ENCODE data around the gene OR12D1.
"Not testable (repeated sequence)": the region's sequence is repeated elsewhere in the genome, so short reads cannot be mapped to it uniquely, and the experiment has no call there.

The OR12D1 gene

DNA sequence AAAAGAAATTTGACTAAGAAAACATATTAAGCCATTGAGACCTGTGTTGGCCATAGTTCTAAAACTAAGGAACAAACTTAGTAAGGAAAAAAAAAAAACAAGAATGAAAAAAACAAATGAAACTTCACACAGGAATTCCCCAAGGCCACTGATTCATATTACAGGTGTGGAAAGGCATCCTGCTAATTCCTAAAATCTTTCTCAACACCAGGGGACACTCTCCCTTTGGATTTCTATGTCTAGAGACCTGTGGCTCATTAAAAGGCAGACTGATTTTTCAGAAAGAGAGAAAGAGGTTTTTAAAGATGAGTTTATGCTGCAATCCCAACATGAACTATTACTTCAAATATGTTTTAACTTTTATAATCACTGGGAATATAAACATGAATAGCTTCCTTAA is at the start of gene OR12D1:
TSS of gene OR12D1 (plus strand) at position 341 of the 400 bp plus-strand sequence.
- DNase-seq (ENCODE audit: low read depth) = no peak

DNA sequence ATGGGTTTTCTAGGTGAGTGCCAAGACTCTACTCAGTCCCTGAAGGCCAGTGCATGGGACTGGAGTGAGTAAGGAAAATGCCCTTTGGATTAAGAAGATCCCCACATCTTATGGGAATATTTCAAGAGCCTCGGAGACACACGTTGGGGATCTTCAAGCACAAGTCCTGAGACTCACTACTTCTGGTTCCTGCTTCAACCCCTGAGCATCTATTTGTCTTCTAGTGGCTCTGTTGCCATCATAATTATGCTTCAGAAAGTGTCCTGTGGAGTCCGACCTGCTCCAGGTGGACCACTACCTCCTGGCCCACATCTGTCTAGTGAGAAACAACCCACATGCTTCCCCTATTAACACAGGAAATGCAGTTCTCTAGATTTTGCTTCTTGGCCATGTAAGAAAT is 46.0 kb upstream of the OR12D1 start, which contains the start of gene OR5V1:
TSS of gene OR5V1 (minus strand) at position 101 of the 400 bp plus-strand sequence. CDS start 12,670 bp downstream, outside the sequence.
- no peak for DNase-seq (ENCODE audit: low read depth)

- DNase-seq (ENCODE audit: low read depth) = no peak
Measured at GRCh38 chr6:29375191-29375590, 39.5 kb upstream of the OR12D1 start, which contains the start of gene OR12D3. Gene OR12D3, minus strand, starts transcription at chr6:29375291. Its CDS starts 4 bp downstream, at chr6:29375287.

DNA sequence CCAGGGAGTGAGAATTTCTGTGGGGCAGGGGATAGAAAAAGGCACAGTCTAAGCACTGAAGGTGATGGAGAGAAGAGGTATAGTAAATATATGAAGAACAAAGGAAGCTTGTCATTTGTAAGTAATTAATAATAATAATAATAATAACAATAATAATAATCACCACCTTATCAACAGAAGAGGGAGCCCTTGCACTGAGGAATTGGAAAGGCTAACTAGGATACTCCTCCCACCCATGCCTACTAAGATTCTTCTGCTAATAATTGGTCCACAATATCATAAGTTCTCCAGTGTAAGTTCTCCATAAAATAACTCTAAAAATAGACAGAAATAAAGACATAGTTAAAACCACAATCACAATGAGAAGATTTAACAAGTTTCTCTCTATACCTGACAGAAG is 38.7 kb upstream of the OR12D1 start:
- no peak for DNase-seq (ENCODE audit: low read depth)

- no peak for DNase-seq (ENCODE audit: low read depth)
Measured at GRCh38 chr6:29388533-29388932, 26.2 kb upstream of the OR12D1 start.

DNA sequence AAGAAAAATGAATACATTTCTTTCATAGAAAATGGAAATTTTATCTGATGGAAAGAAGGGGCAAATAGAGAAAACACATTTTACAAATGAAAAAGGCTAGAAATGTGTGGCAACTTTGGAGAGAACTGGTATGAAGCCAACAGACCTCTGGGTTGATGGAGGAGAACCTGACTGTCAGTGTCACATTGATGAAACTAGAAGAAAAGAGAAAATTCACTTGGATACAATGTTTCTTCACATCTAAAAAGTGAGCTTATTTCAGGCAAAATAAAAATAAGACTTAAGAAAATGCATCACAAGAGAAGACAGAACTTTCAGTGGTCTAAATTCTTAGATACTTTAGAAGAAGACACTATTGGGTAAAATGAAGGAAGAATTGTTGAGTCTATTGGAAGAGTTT is 19.4 kb upstream of the OR12D1 start, which contains the start of gene OR12D2:
TSS of gene OR12D2 (plus strand) at position 301 of the 400 bp plus-strand sequence. CDS start 1,069 bp downstream, outside the sequence.
- no peak for DNase-seq (ENCODE audit: low read depth)

DNA sequence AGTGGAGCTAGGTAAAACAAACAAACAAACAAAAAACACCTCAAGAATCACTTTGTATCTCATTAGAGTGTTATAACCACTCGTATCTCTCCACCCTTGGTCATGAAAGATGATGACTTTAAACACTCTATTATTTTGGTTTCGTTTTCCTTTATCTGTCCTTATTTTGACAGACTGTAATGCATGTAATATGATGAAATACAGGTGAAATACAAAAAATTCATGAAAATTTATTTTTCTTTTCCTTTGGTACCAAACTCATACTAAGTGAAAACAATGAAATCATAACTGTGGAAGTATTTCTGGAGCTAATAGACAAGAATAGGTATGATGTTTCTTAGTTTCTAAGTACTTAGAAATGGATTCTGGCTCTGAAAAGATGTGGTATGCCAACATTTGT is 15.2 kb upstream of the OR12D1 start:
- DNase-seq (ENCODE audit: low read depth) = no peak

DNA sequence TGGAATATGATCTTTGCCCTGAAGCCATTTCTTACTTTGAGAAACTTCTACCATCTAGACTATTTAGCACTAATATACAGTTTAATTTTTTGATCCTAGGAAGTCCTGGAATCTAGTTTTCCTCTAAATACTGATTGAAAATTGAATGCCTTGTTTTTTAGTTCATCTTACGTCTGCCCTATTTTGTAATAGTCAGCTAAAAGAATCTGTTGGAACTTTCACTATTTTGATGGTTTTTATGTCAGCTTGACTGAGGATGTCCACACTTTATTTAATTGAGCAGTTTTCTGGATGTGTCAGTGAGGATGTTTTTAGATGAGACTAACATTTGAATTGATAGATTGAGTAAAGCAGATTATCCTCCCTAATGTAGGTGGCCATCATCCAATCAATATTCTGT is 10.9 kb upstream of the OR12D1 start:
- no peak for DNase-seq (ENCODE audit: low read depth)

GRCh38 chr6:29419516-29419915 is 4.8 kb downstream of the OR12D1 start:
- DNase-seq (ENCODE audit: low read depth) = no peak

DNA sequence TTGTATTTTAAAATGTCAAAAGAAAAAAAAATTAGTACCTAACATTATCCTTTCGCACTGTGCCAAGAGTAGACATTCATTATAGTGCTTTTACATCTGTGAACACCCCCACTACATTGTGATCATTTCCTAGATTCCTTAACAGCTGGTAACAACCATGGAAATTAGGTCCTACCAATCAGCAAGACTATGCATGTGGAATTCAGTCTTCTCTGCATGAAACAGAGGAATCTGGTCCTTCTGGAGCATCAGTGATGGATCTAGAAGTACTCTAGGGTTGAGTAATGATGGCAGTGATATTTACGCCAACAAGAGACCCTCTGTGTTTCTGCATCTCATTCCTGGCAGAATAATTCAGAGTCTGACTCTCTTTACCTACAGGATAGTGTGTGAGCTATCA is 9.4 kb downstream of the OR12D1 start:
- DNase-seq (ENCODE audit: low read depth) = no peak

GRCh38 chr6:29424575-29424974 is 9.8 kb downstream of the OR12D1 start:
- DNase-seq (ENCODE audit: low read depth) = no peak

DNA sequence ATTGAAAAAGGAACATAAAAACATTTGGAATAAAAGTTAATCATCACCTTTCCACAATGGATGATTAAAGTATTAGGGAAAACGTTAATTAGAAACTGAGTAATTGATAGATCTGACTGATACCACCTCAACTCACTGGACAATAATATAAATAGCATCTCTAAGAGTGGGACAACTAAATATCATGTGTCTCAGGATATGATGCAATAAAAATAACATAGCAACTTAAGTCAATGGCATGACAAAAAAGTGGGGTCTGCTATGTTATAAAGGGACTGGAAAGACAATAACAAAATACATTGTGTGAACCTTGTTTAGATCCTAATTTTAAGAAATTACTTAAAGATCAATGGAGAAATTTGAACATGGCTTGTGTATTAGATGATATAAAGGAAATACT is 10.3 kb downstream of the OR12D1 start:
- DNase-seq (ENCODE audit: low read depth) = no peak

DNA sequence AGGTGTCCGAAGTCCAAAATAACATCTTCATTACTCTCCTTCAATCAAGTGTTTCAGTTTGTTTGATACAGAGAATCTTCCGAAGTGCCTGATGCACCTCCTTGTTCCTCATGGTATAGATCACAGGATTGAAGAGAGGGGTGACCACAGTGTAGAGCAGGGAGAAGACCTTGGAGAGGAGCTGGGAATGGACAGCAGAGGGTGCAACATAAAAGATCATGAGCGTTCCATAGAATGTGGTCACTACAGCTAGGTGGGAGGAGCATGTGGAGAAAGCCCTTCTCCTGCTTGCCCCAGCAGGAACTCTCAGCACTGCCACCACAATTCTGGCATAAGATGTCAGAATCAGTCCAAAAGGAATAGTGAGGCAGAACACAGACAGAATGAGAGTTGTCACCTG is 11.9 kb downstream of the OR12D1 start:
- DNase-seq (ENCODE audit: low read depth) = no peak

GRCh38 chr6:29436730-29437129 is 22.0 kb downstream of the OR12D1 start:
- DNase-seq (ENCODE audit: low read depth) = not testable (repeated sequence)

DNA sequence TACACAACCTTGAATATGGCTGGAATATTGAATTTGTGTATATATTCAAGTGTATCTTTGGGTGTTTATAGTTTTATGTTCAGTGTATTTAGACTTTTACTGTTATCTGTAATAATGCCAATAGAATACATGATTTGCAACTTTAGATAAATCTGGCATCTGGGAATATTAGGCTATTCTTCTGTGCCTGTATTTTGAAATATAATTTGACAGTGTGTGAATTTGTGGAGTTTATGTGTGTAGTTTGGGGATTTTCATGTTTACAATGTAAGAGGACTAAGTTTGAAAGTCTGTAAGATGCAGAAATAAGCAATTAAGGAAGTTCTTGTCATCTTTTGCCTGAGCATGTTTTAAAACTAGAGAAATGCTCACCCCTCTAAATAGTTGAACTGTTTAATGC is 24.3 kb downstream of the OR12D1 start, which contains the start of gene OR10C1:
TSS of gene OR10C1 (plus strand) at position 301 of the 400 bp plus-strand sequence. CDS start 710 bp downstream, outside the sequence.
- DNase-seq (ENCODE audit: low read depth) = no peak

DNA sequence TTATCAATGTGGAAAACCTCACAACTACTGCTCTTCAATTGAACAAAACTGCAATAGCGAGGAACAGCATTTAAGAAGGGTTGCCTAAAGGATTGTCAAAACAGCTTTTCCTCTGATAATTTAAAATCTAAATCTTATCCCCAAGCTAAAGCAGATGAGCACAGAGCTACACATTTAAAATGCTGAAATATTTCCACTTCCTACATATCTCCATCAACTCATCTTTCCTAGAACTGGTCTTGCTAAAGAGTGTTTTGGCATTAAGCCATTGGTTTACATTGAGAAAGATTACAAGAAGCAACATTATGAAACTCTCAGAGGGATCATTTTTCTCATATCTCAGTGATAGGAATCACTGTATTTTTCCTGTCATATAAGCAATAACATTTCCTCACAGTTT is 28.0 kb downstream of the OR12D1 start:
- no peak for DNase-seq (ENCODE audit: low read depth)

DNA sequence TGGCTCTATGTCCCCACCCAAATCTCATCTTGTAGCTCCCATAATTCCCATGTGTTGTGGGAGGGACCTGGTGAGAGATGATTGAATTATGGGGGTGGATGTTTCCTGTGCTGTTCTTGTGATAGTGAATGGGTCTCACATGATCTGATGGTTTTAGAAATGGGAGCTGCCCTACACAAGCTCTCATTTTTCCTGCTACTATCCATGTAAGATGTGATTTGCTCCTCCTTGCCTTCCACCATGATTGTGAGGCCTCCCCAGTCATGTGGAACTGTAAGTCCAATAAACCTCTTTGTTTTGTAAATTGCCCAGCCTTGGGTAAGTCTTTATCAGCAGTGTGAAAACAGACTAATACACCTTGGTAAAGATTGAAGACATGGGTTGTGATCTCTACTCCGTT is 29.3 kb downstream of the OR12D1 start:
- DNase-seq (ENCODE audit: low read depth) = not testable (repeated sequence)

- no peak for DNase-seq (ENCODE audit: low read depth)
Measured at GRCh38 chr6:29447670-29448069, 32.9 kb downstream of the OR12D1 start.

DNA sequence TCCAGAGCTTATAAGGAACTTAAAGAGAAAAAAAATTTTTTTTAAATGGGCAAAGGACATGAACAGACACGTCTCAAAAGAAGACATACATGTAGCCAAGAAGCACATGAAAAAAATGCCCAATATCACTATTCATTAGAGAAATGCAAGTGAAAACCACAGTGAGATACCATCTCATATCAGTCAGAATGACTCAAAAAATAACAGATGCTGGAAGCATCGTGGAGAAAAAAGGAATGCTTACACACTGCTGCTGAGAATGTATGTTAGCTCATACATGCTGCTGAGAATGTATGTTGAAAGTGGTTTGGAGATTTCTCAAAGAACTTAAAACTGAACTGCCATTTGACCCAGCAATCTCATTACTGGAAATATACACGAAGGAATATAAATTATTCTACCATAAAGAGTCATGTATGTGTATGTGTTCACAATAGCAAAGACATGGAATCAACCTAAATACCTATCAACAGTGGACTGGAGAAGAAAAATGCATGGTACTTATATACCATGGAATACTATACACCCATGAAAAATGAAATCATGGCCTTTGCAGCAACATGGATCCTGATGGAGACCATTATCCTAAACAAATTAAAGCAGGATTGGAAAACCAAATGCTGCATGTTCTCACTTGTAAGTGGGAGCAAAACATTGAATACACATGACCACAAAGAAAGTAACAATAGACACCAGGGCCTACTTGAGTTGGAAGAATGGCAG is 36.9 kb downstream of the OR12D1 start:
- DNase-seq (ENCODE audit: low read depth) = no peak

GRCh38 chr6:29456971-29457370 is 42.2 kb downstream of the OR12D1 start, which contains the start of the genes OR11A1 and OR2H1:
Gene OR11A1, minus strand, starts transcription at chr6:29457071. Its CDS starts 29,430 bp downstream, at chr6:29427641.
Gene OR2H1, plus strand, starts transcription at chr6:29457155. Its CDS starts 4,615 bp downstream, at chr6:29461770.
- DNase-seq (ENCODE audit: low read depth) = no peak

GRCh38 chr6:29461021-29461814 is 46.5 kb downstream of the OR12D1 start:
- no peak for DNase-seq (ENCODE audit: low read depth)

DNA sequence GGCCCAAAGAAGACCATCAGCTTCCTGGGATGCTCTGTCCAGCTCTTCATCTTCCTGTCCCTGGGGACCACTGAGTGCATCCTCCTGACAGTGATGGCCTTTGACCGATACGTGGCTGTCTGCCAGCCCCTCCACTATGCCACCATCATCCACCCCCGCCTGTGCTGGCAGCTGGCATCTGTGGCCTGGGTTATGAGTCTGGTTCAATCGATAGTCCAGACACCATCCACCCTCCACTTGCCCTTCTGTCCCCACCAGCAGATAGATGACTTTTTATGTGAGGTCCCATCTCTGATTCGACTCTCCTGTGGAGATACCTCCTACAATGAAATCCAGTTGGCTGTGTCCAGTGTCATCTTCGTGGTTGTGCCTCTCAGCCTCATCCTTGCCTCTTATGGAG is 47.3 kb downstream of the OR12D1 start:
- no peak for DNase-seq (ENCODE audit: low read depth)

DNA sequence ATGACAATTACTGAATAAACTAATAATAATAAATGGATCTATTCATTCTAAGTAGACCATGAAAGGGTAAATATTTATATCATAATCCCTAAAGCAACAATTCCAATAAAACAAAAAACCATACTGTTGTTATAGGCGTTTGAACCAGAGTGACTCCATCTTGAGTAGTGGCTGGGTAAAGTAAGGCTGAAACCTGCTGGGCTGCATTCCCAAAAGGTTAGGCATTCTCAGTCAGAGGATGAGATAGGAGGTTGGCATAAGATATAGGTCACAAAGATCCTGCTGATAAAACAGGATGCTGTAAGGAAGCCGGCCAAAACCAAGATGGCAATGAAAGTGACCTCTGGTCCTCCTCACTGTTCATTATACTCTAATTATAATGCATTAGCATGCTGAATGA is 50.6 kb downstream of the OR12D1 start:
- DNase-seq (ENCODE audit: low read depth) = no peak
